NB4 (cell line): ENCODE results near the gene DHRS7.

Source experiments
- CTCF ChIP-seq: IDR thresholded peaks from one replicate; pipeline ENCODE4 v1.5.1; 2012; ENCODE audit warnings: low read depth, low read length
- POLR2A ChIP-seq: IDR thresholded peaks from 2 replicates; pipeline ENCODE4 v1.6.1; 2011; ENCODE audit warnings: mild to moderate bottlenecking; ENCODE audit not compliant: insufficient read length; ENCODE audit errors: extremely low read depth

- TF ChIP-seq POLR2A (no peak), CTCF (no peak)
These were observed 69.3 kb downstream of the DHRS7 start for GRCh38 chr14:60095781-60096450.
